ENCODE results near the gene SH3GL2.

Gene SH3GL2

DNA sequence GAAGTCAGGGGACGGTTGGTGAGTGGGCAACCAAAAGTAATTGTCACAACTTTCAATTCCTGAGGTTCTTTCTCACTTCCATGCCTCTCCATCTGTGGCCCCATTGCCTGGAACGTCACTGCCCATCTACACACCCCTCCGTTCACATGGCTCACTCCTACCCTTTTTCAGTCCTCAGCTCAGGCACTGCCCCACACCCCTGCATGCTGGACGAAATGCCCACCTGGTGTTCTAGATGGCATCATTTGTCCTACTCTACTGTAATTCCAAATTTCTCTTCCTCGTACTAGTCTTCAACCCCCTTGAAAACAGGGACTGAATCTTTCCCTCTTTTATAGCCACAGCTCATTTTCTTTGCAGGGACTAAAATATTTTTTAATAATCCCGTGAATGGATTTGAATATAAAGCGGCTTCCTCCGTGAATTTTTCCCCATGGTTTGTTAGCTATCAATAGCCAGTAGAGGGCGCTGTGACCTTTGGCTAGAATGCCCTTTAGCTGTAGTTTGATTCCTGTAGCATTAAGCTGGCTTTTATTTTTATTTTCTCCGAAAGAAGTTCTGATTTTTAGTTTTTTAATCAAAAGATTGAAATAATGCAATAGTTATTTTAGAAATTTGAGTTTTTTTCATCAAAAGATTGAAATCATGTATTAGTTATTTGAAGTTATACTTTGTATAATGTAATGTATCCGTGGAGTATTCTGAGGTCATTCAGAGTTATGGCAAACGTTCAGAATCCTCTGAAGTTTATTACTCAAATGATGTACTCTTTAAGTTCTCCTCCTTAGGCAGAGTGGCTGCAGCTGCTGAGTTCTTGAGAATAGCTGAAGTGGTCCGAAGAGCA lies 232.1 kb downstream of the SH3GL2 start:
- DNase-seq (ENCODE audit: low read depth): no peak

DNA sequence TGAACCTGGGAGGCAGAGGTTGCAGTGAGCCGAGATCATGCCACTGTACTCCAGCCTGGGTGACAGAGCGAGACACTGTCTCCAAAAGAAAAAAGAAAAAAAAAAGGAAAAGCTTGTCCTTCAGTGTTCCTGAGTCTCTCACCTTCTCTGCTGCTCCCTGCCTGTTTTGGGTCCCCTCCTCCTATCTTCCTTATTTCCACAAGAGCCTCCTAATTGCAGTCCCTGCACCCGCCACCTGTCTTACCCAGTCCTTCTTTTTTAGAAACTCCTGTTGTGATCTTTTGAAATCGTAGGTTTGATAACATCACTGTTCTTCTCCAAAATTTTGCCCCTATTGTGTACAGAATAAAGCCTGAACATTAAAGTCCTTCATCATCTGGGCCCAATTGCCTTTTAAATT lies 234.9 kb downstream of the SH3GL2 start:
- DNase-seq (ENCODE audit: low read depth): no peak

- no peak for DNase-seq (ENCODE audit: low read depth)
These were observed 237.7 kb downstream of the SH3GL2 start for GRCh38 chr9:17816431-17817027.

- DNase-seq (ENCODE audit: low read depth): no peak
These were observed 245.3 kb downstream of the SH3GL2 start for GRCh38 chr9:17824191-17824590.

GRCh38 chr9:17824616-17825264 lies 245.9 kb downstream of the SH3GL2 start:
- no peak for DNase-seq (ENCODE audit: low read depth)

GRCh38 chr9:17825265-17825659 lies 246.4 kb downstream of the SH3GL2 start:
- DNase-seq (ENCODE audit: low read depth): no peak

DNA sequence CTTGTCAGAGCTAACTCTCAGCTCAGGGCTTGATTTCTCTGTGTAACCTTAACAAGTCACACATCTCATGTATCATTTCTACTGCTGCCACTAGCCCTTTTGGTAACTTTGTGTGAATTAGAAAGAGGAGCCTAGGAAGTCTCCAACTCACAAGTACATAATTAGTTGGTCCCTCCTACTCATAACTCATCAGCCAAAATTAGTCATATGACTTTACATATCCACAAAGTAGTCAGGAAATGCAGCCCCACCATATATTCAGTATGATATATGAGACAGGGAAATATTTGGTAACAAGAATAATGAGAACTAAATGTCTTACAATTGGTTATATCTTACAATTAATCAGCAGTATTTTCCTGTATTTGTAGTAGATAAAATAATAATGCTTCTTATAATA lies 250.2 kb downstream of the SH3GL2 start:
- no peak for DNase-seq (ENCODE audit: low read depth)

GRCh38 chr9:17829812-17830385 lies 251.0 kb downstream of the SH3GL2 start:
- no peak for DNase-seq (ENCODE audit: low read depth)

- DNase-seq (ENCODE audit: low read depth): no peak
These were observed 253.9 kb downstream of the SH3GL2 start for GRCh38 chr9:17832812-17833211.

GRCh38 chr9:17833846-17834245 lies 255.0 kb downstream of the SH3GL2 start:
- DNase-seq (ENCODE audit: low read depth): no peak

- DNase-seq (ENCODE audit: low read depth): no peak
These were observed 259.1 kb downstream of the SH3GL2 start for GRCh38 chr9:17837965-17838364.

DNA sequence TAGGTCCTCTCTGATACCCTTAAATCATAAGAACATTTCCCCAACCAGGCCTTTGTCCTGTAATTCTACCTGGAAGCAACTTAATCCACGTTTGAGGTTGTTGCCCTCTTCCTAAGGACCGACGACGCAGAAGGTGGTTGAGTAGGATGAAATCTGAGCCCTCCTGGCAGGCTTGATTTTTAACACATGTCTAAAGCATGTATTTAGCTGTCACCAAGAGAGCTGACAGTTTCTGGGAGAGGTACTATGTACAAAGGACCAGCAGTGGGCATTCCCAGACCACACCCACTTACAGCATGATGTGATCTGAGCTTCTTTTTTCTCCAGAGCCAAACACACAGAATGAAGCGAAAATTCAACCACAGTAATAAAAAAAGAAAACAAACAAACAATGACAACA lies 260.9 kb downstream of the SH3GL2 start:
- no peak for DNase-seq (ENCODE audit: low read depth)

DNA sequence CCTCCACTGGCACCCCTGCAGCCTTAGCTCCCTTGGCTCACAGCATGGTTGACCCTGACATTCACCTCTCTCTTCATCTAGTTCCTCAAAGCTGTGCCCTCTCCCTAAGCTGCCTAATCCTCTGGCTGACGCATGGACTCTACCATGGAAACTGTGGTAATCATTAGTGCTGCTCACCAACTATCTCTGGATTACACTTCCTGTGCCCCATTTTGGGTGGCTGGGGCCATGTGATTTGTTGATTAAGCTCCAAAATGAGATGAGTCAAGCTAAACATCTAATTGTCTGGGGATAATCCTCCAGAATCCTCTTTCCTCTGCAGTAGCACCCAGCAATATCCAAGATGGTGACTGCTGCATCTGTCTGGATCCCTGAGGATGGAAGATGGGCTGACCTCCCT lies 264.4 kb downstream of the SH3GL2 start:
- no peak for DNase-seq (ENCODE audit: low read depth)
